NCI-H1436 treated with DMSO at 0.1 percent for 48 hours (cell line): ENCODE data around the gene ZNF608.
A peak's percentile ranks its signal among the peaks of the same experiment; 100 is the strongest.

Source experiments
- DNase-seq: peaks from one replicate; lab custom pipeline; 2025; lab: John Stamatoyannopoulos, UW

Gene ZNF608, protein sequence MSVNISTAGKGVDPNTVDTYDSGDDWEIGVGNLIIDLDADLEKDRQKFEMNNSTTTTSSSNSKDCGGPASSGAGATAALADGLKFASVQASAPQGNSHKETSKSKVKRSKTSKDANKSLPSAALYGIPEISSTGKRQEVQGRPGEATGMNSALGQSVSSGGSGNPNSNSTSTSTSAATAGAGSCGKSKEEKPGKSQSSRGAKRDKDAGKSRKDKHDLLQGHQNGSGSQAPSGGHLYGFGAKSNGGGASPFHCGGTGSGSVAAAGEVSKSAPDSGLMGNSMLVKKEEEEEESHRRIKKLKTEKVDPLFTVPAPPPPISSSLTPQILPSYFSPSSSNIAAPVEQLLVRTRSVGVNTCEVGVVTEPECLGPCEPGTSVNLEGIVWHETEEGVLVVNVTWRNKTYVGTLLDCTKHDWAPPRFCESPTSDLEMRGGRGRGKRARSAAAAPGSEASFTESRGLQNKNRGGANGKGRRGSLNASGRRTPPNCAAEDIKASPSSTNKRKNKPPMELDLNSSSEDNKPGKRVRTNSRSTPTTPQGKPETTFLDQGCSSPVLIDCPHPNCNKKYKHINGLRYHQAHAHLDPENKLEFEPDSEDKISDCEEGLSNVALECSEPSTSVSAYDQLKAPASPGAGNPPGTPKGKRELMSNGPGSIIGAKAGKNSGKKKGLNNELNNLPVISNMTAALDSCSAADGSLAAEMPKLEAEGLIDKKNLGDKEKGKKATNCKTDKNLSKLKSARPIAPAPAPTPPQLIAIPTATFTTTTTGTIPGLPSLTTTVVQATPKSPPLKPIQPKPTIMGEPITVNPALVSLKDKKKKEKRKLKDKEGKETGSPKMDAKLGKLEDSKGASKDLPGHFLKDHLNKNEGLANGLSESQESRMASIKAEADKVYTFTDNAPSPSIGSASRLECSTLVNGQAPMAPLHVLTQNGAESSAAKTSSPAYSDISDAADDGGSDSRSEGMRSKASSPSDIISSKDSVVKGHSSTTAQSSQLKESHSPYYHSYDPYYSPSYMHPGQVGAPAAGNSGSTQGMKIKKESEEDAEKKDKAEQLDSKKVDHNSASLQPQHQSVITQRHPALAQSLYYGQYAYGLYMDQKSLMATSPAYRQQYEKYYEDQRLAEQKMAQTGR (N-terminal part only)

DNA sequence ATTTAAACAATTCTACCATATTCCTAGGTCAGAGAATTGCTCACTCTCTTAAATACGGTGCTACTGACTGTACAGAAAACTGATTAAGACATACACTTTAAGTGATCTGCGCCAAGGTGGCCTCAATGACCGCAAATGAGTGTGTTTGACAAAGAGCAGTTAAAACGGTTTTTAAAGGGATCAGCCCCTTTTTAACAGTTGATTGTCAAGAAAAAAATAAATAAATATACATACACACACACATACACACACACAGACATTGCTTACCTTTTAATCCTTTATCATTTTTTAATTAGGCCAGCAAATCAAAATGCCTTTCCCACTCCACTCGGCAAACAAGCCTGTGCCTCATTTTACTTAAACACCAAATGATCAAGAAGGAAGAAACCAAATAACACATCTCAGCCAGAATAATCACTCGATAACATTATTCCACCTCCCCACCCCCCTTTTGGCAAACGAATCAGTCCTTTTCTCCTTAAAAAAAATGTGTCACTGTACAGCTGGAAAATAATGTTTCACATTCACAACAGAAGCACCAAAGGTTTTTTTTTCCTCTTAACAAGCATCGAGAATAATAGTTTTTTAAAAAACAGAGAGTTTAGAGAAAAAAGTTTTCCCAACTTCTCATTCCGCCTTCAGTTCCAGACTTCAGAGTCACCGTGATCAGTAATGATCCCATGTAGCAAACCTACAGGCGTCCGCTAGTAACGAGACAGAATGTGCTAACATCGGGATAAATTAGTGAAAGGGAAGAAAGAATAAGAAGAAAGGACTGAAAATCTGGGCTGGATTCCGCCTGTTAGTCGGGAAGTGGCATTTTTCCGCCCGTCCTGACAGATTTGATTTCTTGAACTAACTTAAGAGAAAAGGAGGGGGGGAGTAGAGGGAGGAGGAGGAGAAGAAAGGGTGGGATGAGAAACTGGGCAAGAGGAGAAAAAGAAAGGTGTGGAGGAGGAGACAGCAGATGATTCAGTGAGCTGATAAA is at the start of gene ZNF608:
TSS of gene ZNF608 (minus strand) at position 712 of the 988 bp plus-strand sequence. CDS start 1,650 bp downstream, outside the sequence.
- DNase-seq: no peak

DNA sequence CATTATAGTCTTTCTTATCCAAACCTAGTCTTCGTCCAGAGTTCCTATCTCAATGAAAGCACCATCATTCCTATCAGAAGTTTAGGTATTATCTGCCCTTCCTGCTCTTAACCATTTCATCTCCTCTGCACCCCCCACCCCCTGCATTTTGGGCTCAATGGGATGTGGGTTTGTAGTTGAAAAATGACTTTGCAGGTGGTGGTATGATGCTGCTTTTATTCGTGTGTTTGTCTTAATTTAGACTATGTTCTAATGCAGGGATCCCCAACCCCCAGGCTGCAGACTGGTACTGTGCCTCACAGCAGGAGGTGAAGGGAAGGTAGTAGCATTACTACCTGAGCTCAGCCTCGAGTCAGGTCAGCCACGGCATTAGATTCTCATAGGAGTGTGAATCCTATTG is 49.4 kb upstream of the ZNF608 start:
- no peak for DNase-seq

DNA sequence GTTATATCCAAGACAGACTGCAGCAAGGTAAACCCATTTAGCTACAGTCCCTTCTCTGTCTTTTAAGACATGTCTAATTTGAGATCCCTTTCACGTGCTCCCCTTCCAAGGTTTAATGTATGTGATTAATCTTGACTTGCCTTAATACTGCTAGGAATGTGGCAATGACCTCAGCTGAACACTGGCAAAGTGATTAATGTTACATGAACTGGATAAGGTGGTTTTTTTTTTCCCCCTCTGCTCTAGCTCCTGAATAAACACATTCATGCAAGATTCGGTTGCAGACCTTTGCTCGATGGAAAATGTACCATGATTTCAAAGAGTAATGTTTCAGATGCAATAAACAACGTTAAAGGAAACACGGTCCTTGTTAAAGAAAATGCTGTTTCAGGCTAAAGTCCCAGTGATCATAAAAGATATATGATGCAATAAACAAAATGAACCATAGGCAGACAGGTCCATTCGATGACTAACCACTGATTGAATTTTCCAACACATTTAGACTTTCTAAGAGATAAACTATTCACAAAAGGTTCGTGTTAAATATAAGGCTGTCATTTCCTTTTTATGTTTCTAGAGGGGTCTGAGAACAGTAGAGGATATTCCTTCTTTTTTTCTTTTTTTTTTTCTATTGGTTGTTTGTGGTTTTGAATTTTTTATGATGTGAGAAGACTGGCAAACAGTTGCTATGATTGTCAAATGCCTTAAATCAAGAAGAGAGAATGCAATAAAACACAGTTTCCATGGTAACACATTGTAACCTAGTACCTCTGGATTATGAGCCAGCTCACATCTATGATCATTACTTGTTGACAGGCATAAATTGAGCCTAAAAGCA is 44.7 kb upstream of the ZNF608 start:
- no peak for DNase-seq

DNA sequence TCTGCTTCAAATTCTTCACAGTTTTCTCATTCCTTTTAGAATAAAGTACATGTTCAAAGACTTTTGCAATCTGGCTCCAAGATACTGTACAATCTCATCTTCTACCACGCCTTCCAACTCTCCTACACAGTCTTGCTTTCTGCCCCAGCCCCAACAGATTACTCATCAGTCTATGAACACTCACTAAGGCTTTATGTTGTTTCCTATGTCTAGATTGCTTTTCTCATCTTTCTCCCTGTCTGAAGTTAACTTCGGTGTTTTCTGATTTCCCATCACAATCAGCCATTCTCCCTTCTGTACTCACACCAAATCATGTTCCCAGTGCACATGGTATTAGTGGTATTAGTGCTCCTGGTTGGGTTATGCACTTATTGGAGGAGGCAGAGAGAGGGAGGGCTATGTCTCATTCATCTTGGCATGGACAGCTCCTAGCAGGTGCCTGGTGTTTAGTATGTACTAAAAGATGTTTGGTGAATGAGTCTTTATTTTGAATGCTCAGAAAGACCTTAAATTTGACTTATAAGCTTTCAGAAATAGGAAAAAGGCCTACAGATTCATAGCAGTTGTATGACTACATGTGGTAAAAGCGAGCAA is 44.0 kb upstream of the ZNF608 start:
- no peak for DNase-seq

DNA sequence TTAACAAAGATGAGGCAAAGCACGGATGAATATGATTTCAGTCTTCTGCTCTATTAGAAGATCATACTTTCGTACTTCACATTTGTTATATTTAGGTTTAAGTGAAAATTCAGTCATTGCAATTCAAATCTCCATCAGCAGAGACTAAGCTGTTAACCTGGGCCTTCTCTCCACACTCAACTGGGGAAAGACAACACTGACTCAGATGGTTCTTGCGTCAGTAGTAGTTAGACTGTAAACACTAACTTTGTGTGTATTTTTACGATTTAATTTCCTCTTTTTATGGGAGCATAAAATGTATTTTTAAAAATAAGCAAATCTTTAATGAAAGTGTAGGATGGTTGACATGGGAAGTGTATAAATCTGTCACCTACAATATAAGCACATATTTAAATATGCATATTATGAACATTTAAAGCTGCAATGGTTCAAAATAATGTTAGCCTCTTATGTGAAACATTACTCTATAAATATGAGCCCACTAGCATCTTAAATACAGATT is 42.7 kb upstream of the ZNF608 start:
- DNase-seq: no peak

DNA sequence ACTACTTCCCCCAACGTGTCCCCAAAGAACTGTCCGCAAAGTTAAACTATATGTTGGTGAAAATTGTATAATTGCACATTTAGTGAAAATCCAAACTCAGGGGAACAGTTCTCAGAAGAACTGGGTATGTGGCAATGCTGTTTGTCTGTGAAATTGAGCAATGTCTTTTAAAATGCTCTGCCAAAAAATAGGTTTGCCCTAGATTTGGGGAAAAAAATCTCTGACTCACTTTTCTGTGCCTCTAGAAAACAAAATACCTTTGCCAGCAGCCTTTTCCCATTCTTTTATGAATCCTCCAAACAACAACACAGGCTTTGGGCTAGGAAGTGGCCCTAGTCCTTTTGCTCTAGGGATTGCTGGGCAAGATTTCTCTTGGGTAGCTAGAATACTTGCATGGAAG is 37.4 kb upstream of the ZNF608 start:
- no peak for DNase-seq

DNA sequence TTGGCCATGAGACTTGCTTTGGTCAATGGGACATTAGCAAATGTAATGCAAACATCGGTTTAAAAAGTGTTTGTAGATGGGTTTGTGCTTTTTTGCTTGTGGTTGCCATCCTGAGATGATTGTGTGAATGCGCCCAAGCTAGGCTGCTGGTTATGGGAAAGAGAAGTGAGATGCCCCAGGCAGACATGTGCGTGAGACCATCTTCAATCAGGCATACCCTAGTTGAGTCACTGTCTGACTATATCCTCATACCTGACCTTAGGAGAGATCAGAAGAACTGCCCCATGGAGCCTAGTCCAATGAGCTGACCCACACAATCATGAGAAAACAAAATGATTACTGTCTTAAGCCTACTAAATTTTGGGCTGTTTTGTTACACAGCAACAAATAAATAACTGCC is 36.8 kb upstream of the ZNF608 start:
- DNase-seq: no peak

DNA sequence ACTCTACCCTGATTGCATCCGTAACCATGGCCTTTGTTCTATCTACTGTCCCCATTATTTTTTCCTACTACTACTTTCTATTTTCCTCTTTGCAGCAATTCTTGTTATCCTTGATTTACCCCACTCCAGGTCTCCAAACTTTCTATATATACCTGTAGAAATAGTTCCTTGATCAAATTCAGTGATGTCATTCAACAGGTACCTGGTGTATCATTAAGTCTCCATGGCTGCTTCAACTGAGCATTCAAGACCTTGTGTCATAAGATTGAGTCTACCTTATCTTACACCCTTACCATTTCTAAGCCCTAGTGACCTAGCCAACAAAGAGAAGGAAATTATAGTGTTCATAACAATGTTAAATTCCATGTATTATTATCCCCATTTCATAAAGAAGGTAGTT is 35.8 kb upstream of the ZNF608 start:
- DNase-seq: no peak

DNA sequence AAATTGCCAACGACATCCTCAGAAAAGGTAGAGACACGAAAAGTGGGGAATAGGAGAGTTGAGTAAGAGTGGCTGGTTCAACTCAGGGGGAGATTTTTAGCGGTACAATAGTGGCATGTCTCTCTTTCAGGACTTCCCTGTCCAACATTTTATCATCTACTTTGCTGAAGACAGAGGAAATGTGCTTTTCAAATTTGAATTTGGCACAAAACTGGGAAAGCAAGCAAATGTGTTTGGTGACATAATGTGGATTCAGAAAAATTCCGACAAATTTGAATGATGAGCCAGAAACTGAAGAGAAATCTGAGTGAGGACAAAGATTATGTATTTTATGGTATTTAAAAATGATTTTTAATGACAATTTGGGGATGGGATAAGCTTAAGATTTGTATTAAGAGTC is 33.6 kb upstream of the ZNF608 start:
- DNase-seq: no peak

DNA sequence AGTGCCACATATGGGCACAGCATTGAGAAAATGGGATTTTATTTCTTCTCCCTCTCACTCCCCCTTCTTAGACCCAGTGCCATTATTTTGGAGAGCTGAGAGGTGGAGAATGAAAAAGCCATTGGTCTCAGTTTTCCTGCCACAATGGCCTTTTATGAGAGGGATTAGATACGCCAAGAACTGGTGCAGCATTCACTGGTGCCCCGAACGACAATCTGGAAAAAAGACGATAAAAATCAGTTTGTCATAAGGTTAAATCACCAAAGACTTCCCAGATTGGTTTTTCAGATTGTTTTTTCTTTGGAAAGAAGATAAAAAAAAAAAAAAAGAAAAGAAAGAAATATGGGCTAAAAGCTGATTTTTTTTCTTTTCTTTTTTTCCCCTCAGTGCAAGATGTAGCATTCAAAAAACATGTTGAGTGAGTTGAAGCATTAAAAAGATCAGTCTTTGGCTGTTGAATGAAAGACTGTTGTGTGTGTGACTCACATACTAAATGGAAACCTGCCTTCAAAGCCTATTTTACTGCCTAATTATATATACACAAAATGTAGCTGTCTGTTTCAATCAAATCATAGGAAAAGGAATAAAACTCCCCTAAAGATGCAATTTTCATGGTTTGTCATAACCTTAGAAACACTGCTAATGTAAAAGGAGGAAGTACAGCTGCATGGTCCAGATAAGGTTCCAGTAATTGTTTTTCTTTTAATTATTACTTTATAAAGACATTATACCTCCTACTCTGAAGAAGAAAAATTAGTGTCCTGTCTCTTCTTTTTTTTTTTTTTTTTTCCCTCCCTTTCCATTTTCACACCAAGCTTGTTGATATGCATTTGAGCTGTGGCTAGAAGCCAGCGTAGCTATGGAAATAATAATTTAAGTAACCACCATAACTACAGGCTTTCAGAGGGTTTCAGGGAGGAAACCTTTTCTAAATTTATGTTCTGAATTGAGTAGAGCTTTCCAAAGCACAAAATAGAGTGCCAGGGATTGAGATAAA is 27.2 kb upstream of the ZNF608 start:
- DNase-seq: peak; percentile 72

DNA sequence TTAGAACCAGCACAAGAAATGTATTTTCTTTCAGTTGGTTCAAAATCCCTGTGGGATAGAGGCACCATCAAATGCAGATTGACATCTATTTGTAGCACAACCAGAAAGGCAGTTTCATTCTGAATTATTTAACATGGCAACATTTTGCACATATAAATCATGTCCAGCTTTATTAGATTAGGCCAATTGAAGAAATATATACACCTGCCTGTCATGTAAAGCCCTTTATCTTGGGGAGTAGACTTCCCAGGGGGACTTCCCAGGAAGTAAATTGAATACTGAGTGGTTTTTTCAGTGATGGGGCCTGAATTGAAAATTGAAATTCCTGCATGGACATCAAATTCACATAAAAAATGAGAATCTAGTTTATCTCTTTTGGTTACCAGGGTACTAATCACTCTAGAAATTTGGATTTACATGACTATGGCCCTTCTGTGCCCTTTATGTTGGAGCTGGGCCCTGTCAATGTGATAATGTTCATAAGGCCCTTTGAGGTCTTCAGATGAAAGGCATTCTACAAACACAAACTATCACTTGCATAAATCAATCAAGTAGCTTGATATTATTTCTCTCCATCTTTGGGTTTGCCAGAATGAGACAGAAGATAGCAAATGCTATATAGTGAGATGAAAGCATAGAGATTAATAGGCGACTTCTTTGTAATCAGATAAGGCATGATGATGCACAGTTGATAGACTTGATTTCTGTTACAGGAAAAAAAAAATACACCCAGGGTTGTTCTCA is 26.2 kb upstream of the ZNF608 start:
- no peak for DNase-seq

DNA sequence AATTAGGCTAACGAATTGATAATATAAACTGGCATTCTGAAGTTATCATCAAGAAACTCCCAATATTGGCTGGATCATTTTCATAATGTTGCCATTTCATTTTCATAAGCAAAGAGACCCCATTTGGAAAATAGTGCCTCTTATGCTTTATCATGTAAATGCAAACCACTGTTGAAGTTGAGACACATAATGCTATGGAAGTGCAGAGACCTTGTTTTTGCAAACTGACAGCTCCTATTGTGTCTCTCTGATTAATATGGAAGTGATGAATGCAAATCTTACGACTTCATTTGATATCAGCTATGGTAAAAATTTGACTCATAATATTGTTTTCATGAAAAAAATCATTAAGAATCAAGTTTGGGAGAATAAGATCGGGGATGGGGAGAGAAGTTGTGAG is 25.3 kb upstream of the ZNF608 start:
- DNase-seq: no peak

DNA sequence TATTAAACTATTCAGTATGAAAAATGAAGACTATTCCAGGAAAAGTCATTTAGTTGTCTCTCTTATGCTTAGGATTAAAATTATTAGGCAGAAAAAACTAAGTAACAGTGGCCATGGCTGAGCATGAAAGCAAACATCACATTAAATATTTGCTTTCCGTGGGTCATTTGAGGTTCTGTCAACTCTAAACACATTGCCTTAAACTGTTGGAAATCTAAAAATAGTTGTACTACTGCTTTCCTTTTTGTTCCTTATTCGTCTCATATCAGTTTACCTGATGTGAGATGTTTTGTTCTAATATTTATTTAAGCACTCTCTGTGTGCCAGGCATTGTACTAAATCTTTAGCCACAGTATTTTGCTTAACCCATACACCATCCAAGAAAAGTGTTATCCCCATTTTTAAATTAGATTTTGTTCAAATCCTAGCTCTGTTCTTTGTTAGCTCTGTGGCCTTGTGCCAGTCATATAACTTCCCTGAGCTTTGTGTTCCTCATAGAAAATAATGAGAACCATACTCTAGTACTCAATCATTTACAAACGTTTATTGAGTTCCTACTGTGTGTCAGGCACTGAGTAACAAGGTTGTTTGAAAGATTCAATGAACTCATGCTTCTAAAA is 18.7 kb upstream of the ZNF608 start:
- no peak for DNase-seq

DNA sequence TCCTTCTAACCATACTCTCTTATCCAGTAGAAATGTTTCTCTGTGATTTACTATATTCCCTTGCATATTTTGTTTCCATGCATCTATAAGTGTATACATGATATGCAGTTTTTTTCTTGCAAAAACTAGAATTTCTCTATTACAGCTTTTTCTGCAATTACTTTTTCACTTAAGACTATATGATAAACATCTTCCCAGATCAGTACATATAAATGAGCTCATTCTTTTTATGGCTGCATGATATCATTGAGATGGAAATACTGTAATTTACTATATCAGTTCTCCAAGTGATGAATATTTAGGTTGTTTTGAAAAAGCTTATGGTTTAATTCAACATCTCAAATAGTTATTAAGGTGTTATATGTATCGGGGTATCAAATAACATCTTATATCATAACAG is 18.1 kb upstream of the ZNF608 start:
- no peak for DNase-seq

DNA sequence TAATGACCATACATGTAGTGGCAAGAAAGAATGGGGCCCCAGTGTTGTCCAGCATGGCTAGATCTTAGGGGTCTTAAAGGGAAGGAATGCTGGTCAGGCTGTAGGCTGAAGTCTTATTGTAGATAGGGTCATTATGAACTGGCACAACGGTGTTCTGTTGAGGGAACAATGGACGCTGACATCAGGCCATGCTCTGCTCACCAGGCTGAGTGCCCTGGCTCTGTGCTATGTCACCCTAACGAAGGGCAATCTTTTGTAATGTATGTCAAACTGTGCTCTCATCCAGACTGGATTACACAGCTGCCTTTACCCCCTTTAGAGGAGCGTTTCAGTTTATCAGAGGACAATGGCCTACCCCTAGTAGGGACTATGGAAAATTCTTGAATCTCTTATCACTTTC is 14.6 kb upstream of the ZNF608 start:
- no peak for DNase-seq

DNA sequence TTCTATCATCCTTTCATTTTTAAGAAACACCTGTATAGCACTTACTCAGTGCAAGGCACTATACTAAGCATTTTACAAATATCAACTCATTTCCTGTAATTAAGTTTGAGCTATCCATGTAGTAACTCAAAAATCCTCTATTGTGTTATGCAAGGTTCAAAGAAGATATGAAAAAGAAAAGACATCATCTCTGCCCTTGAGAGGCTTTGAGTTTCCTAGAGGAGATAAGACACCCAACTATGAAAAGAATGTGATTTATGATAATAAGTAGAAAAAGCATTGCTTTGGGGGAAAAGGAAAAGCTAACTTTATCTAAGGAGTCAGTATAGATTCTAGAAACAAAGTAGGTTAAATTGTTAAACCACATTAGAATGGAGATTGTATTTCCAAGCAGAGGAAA is 14.2 kb upstream of the ZNF608 start:
- no peak for DNase-seq

DNA sequence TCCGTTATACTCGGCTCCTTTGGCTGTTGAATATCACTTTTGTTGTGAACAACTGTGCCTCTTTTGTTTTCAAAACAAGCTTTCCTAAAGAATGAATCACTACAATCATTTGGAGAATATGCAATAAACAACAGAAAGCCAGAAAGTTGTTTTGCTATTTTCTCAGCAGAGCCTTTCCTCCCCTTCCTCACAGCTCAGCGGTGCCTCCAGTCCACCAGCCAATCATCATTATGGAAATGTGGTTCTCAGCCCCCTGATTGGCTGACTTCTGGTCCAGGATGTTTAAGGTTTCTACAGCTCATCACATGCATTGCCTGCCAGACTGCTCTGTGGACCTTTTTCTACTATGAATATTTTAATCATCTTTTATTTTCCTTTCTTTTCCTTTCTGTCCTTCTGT is 9.1 kb upstream of the ZNF608 start:
- DNase-seq: peak; percentile 40
